ENCODE data around the gene STX18. TPM values are rescaled to one million over a fixed set of nuclear protein-coding genes. Genes with fewer than 3 reads are reported as not detected.

Gene STX18
- total and polyA plus RNA-seq, 2 of the 13 experiments (the other 11 are each of a cell fraction or from before 2014, with no cell fraction given), result 23.9 to 37.1 TPM

DNA sequence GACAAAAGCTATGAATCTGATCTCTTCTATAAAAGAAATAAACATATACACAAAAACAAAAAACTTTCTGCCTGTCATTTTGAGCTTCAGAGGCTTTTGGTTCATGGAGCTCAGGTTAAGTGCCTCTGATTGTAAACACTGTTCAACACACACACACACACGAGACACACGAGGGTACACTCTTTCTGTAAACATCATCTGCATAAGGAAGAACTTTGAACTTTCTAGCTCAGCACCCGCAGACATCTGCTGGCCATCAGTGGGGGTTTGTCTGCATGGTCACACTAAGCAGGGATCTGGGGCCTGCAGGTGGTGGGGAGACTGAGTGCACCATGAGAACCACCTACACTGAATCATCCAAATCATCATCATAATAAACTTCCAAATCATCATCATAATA is 54.9 kb downstream of the STX18 start (continued):
- TF ChIP-seq DR1 (CRISPR knock-in tag; IDR thresholded peaks at IDR 0.05) (no peak), TEAD3 (CRISPR knock-in tag; optimal IDR thresholded peaks at IDR 0.05; ENCODE audit: borderline replicate concordance) (peak; percentile 67), ZFP41 (CRISPR knock-in tag; IDR thresholded peaks at IDR 0.05; ENCODE audit: borderline replicate concordance) (no peak), SOX13 (IDR thresholded peaks at IDR 0.05) (no peak), SOX13 (CRISPR knock-in tag; conservative IDR thresholded peaks at IDR 0.05 in 1 of 2, IDR thresholded peaks at IDR 0.05 in 1 of 2) (peak in 1 of 2 experiments; percentile 67; a peak in 2 of 4 replicates), RARA (CRISPR knock-in tag; IDR thresholded peaks at IDR 0.05) (peak; percentile 68), ZNF33A (CRISPR knock-in tag; IDR thresholded peaks at IDR 0.05; ENCODE audit: borderline replicate concordance) (no peak), TCF7L2 (IDR thresholded peaks at IDR 0.05; ENCODE audit: low read depth, low read length) (no peak), HHEX (CRISPR knock-in tag; IDR thresholded peaks at IDR 0.05) (peak; percentile 71), TCF7 (IDR thresholded peaks at IDR 0.05; ENCODE audit: low read depth) (peak; percentile 53; the same call in 1 of the 2 replicates), ZGPAT (CRISPR knock-in tag; IDR thresholded peaks at IDR 0.05) (0 out of 2 replicates have a peak, but pooled peaks have one; percentile 30), ZNF589 (CRISPR knock-in tag; conservative IDR thresholded peaks at IDR 0.05) (no peak), ZFP90 (CRISPR knock-in tag; IDR thresholded peaks at IDR 0.05; ENCODE audit: borderline replicate concordance) (no peak), RFXANK (CRISPR knock-in tag; IDR thresholded peaks at IDR 0.05) (no peak), SMYD3 (CRISPR knock-in tag; IDR thresholded peaks at IDR 0.05) (no peak), ZBTB20 (CRISPR knock-in tag; IDR thresholded peaks at IDR 0.05; ENCODE audit: borderline replicate concordance, low read depth) (peak; percentile 46; the same call in 1 of the 2 replicates)
- TF ChIP-seq, protein P1, sequence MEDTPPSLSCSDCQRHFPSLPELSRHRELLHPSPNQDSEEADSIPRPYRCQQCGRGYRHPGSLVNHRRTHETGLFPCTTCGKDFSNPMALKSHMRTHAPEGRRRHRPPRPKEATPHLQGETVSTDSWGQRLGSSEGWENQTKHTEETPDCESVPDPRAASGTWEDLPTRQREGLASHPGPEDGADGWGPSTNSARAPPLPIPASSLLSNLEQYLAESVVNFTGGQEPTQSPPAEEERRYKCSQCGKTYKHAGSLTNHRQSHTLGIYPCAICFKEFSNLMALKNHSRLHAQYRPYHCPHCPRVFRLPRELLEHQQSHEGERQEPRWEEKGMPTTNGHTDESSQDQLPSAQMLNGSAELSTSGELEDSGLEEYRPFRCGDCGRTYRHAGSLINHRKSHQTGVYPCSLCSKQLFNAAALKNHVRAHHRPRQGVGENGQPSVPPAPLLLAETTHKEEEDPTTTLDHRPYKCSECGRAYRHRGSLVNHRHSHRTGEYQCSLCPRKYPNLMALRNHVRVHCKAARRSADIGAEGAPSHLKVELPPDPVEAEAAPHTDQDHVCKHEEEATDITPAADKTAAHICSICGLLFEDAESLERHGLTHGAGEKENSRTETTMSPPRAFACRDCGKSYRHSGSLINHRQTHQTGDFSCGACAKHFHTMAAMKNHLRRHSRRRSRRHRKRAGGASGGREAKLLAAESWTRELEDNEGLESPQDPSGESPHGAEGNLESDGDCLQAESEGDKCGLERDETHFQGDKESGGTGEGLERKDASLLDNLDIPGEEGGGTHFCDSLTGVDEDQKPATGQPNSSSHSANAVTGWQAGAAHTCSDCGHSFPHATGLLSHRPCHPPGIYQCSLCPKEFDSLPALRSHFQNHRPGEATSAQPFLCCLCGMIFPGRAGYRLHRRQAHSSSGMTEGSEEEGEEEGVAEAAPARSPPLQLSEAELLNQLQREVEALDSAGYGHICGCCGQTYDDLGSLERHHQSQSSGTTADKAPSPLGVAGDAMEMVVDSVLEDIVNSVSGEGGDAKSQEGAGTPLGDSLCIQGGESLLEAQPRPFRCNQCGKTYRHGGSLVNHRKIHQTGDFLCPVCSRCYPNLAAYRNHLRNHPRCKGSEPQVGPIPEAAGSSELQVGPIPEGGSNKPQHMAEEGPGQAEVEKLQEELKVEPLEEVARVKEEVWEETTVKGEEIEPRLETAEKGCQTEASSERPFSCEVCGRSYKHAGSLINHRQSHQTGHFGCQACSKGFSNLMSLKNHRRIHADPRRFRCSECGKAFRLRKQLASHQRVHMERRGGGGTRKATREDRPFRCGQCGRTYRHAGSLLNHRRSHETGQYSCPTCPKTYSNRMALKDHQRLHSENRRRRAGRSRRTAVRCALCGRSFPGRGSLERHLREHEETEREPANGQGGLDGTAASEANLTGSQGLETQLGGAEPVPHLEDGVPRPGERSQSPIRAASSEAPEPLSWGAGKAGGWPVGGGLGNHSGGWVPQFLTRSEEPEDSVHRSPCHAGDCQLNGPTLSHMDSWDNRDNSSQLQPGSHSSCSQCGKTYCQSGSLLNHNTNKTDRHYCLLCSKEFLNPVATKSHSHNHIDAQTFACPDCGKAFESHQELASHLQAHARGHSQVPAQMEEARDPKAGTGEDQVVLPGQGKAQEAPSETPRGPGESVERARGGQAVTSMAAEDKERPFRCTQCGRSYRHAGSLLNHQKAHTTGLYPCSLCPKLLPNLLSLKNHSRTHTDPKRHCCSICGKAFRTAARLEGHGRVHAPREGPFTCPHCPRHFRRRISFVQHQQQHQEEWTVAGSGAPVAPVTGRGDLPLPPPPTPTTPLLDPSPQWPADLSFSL (CRISPR knock-in tag; IDR thresholded peaks at IDR 0.05), result peak; percentile 61
- TF ChIP-seq, protein P2, sequence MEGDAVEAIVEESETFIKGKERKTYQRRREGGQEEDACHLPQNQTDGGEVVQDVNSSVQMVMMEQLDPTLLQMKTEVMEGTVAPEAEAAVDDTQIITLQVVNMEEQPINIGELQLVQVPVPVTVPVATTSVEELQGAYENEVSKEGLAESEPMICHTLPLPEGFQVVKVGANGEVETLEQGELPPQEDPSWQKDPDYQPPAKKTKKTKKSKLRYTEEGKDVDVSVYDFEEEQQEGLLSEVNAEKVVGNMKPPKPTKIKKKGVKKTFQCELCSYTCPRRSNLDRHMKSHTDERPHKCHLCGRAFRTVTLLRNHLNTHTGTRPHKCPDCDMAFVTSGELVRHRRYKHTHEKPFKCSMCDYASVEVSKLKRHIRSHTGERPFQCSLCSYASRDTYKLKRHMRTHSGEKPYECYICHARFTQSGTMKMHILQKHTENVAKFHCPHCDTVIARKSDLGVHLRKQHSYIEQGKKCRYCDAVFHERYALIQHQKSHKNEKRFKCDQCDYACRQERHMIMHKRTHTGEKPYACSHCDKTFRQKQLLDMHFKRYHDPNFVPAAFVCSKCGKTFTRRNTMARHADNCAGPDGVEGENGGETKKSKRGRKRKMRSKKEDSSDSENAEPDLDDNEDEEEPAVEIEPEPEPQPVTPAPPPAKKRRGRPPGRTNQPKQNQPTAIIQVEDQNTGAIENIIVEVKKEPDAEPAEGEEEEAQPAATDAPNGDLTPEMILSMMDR (CRISPR knock-in tag; IDR thresholded peaks at IDR 0.05), result peak; percentile 47
- TF ChIP-seq, protein P3, sequence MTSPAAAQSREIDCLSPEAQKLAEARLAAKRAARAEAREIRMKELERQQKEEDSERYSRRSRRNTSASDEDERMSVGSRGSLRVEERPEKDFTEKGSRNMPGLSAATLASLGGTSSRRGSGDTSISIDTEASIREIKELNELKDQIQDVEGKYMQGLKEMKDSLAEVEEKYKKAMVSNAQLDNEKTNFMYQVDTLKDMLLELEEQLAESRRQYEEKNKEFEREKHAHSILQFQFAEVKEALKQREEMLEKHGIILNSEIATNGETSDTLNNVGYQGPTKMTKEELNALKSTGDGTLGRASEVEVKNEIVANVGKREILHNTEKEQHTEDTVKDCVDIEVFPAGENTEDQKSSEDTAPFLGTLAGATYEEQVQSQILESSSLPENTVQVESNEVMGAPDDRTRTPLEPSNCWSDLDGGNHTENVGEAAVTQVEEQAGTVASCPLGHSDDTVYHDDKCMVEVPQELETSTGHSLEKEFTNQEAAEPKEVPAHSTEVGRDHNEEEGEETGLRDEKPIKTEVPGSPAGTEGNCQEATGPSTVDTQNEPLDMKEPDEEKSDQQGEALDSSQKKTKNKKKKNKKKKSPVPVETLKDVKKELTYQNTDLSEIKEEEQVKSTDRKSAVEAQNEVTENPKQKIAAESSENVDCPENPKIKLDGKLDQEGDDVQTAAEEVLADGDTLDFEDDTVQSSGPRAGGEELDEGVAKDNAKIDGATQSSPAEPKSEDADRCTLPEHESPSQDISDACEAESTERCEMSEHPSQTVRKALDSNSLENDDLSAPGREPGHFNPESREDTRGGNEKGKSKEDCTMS (CRISPR knock-in tag; conservative IDR thresholded peaks at IDR 0.05), result no peak

Data from HepG2 (cell line).